ENCODE data around the gene ALDH1A3.

The ALDH1A3 gene

GRCh38 chr15:100901296-100901695 is 21.7 kb downstream of the ALDH1A3 start:
- no peak overlapping the region for H3K4me3 ChIP-seq (ENCODE audit: low read depth, low read length)
- TF ChIP-seq CTCF (conservative IDR thresholded peaks at IDR 0.05; ENCODE audit: low read depth, low read length): no peak
- DNase-seq (ENCODE audit: low read depth): no peak

- no peak for DNase-seq (ENCODE audit: low read depth)
- TF ChIP-seq CTCF (conservative IDR thresholded peaks at IDR 0.05; ENCODE audit: low read depth, low read length): no peak
- peak overlapping the region; percentile 50 for H3K4me3 ChIP-seq (ENCODE audit: low read depth, low read length)
Observed at GRCh38 chr15:100901702-100902435, 22.2 kb downstream of the ALDH1A3 start.

- peak overlapping the region; percentile 50 for H3K4me3 ChIP-seq (ENCODE audit: low read depth, low read length)
- TF ChIP-seq CTCF (conservative IDR thresholded peaks at IDR 0.05; ENCODE audit: low read depth, low read length): no peak
- DNase-seq (ENCODE audit: low read depth): peak; percentile 90
Observed at GRCh38 chr15:100902436-100903167, 23.0 kb downstream of the ALDH1A3 start.

GRCh38 chr15:100903168-100903554 is 23.5 kb downstream of the ALDH1A3 start:
- no peak overlapping the region for H3K4me3 ChIP-seq (ENCODE audit: low read depth, low read length)
- TF ChIP-seq CTCF (conservative IDR thresholded peaks at IDR 0.05; ENCODE audit: low read depth, low read length): no peak
- no peak for DNase-seq (ENCODE audit: low read depth)

- H3K4me3 ChIP-seq (ENCODE audit: low read depth, low read length): no peak overlapping the region
- TF ChIP-seq CTCF (conservative IDR thresholded peaks at IDR 0.05; ENCODE audit: low read depth, low read length): no peak
- no peak for DNase-seq (ENCODE audit: low read depth)
Observed at GRCh38 chr15:100905850-100906249, 26.2 kb downstream of the ALDH1A3 start.

DNA sequence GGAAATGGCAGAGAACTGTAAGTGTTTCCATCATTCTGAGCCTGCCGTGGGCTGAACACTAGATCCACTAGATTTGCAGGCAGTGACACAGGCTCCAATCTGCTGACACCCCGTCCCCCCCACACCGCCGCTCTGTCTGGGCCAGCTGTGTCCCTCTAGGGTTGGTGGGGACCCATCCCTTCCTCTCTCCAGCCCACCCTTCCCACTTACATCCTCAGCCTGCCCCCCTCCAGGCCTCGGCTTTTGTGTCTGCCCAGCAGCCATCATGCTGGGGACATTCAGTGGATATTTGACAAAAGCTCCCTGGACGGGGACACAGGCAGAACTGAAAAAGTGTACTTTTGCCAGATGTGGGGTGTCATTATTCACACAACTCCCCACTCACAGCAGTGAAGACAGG is 28.8 kb downstream of the ALDH1A3 start:
- DNase-seq (ENCODE audit: low read depth): no peak
- H3K4me3 ChIP-seq (ENCODE audit: low read depth, low read length): no peak overlapping the region
- TF ChIP-seq CTCF (conservative IDR thresholded peaks at IDR 0.05; ENCODE audit: low read depth, low read length): no peak

Data from choroid plexus epithelial cell (primary cell).